SK-N-MC (cell line): ENCODE data around the gene ARHGAP32.

Experiments used
- DNase-seq: peaks from one replicate; pipeline ENCODE4 v3.0.0-alpha.2; 2011; ENCODE audit warnings: low read depth, low spot score
- H3K27ac ChIP-seq: fragments of 200-600 bp; sonication (generic); 2 replicates; pipeline ENCODE4 v1.5.1; 2016; ENCODE audit warnings: mixed run types
- H3K36me3 ChIP-seq: fragments of 200-600 bp; sonication (generic); 2 replicates; pipeline ENCODE4 v1.6.1; 2017; ENCODE audit warnings: antibody characterized with exemption, low read length, mixed read lengths; ENCODE audit not compliant: insufficient read depth
- H3K4me3 ChIP-seq: fragments of 200-600 bp; sonication (generic); 2 replicates; pipeline ENCODE4 v1.5.1; 2016
- H3K9ac ChIP-seq: fragments of 200-600 bp; sonication (generic); 2 replicates; pipeline ENCODE4 v1.8.0; 2017; ENCODE audit warnings: mixed run types, mixed read lengths; ENCODE audit not compliant: insufficient read length
- H3K9me3 ChIP-seq: fragments of 200-600 bp; sonication (generic); 2 replicates; pipeline ENCODE4 v1.6.1; 2017; ENCODE audit warnings: low read depth, mild to moderate bottlenecking, antibody characterized with exemption, low read length, moderate library complexity, mixed read lengths
- EZH2 ChIP-seq: fragments of 200-600 bp; sonication (generic); IDR thresholded peaks from one replicate; pipeline ENCODE4 v1.6.1; 2017; ENCODE audit warnings: antibody characterized with exemption
- FOXP2 ChIP-seq: optimal IDR thresholded peaks from 2 replicates; pipeline ENCODE3; 2011; ENCODE audit warnings: mild to moderate bottlenecking, moderate library complexity; ENCODE audit not compliant: insufficient read depth; ENCODE audit errors: extremely low read length, control extremely low read depth
- POLR2AphosphoS5 ChIP-seq: IDR thresholded peaks from 2 replicates; pipeline ENCODE4 v1.6.1; 2012; ENCODE audit warnings: mild to moderate bottlenecking, low read depth, low read length, borderline replicate concordance

Gene ARHGAP32

DNA sequence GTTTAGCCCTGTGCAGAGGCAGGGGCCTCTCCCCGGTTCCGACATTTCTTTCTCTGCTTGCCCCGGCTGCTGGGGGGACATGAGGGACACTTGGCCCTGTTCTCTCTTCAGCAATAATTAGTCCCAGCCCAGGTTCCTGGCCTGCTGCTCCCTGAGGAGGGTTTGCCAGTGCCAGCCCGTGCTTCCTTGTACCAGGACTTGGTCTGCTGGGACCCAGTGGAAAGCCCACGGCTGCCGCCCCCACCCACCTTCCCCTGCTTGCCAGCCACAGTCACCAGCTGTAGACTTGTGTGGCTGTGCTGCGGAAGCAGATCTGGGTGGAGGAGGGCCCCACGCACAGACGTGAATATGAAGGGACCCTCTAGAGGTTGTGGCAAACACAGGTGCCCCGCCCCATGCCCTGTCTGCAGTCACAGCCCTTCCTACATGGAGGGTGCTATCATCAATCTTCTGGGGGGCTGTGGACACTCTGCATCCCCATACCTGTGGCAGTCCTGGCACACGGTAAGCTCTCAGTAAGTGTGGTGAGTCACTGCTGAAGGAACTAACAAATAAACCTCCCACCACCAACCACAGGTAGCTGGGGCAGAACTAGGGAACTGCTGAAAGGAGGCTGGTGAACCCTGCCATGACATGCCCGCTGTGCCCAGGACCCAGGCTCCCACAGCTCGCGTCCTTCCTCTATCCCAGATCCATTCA lies 250.4 kb downstream of the ARHGAP32 start:
- H3K4me3 ChIP-seq: no peak overlapping the region
- H3K36me3 ChIP-seq: no peaks in the 10 kb centered on the region
- no peak overlapping the region for H3K27ac ChIP-seq
- H3K9me3 ChIP-seq: no peaks in the 10 kb centered on the region
- TF ChIP-seq FOXP2 (no peak), POLR2AphosphoS5 (no peak), EZH2 (no peak)
- DNase-seq: no peak
- H3K9ac ChIP-seq: no peak overlapping the region

DNA sequence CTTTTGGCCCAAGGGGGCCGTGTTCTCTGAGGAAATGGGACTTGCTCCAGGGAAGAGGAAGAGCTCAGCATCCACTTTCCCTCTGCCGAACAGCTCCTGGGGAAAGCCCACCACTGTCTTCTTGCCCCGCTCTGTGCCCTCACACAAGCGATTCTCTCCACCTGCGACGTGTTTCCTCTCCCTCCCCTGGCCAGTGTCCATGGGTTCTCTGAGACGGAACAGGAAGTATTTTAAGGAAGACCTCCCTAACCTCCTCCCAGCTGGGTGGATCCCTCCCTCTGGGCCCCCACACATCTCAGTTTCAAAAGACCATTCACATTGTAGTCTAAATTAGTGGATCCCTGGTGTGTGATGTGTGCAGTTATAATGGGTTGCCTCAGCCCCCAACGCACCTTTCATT lies 251.0 kb downstream of the ARHGAP32 start:
- no peak for DNase-seq
- TF ChIP-seq POLR2AphosphoS5 (no peak), FOXP2 (no peak), EZH2 (no peak)
- Histone ChIP-seq H3K9me3 (no peaks in the 10 kb centered on the region), H3K4me3 (no peak overlapping the region), H3K27ac (no peak overlapping the region), H3K9ac (no peak overlapping the region), H3K36me3 (no peaks in the 10 kb centered on the region)

DNA sequence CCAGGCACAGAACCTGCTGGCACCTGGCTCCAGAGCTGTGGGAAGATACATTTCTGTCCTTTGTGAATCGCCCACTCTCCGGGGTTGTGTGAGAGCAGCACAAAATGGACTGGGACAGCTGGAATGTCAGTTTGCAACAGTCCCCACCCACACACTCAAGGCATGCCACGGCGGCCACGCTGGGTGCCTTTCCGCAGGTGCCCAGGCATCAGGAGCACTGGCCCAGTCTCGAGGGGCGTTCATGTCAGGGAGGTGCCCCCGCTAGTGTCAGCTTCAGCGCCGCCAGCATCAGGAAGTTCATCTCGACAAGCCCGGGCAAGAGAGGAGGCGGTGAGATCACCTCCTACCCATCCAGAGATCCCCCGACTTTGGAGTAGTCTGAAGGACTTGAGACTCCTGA lies 251.5 kb downstream of the ARHGAP32 start:
- Histone ChIP-seq H3K27ac (no peak overlapping the region), H3K9ac (no peak overlapping the region), H3K9me3 (no peaks in the 10 kb centered on the region), H3K4me3 (no peak overlapping the region), H3K36me3 (no peaks in the 10 kb centered on the region)
- no peak for DNase-seq
- TF ChIP-seq POLR2AphosphoS5 (no peak), EZH2 (no peak), FOXP2 (no peak)

DNA sequence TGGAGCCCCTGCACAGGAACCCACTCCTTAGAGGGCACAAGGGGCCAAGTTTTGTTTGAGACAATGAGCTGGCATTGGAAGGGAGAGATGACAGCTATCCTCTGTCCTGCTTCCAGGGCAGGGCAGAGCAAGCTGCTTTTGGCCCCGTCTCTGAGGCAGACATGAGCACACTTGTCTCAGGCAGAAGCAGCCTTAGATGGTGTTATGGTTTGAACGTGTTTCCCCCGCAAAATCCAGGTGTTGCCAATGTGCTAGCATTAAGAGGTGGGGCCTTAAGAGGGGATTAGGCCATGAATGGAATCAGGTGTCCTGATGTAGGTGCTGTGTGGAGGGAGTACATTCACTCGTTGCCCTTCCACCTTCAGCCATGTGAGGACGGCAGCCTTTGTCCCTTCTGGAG lies 252.0 kb downstream of the ARHGAP32 start:
- H3K9ac ChIP-seq: no peak overlapping the region
- H3K9me3 ChIP-seq: no peaks in the 10 kb centered on the region
- no peak overlapping the region for H3K27ac ChIP-seq
- TF ChIP-seq FOXP2: no peak
- no peak for TF ChIP-seq EZH2
- no peak for TF ChIP-seq POLR2AphosphoS5
- no peak overlapping the region for H3K4me3 ChIP-seq
- DNase-seq: no peak
- H3K36me3 ChIP-seq: no peaks in the 10 kb centered on the region

DNA sequence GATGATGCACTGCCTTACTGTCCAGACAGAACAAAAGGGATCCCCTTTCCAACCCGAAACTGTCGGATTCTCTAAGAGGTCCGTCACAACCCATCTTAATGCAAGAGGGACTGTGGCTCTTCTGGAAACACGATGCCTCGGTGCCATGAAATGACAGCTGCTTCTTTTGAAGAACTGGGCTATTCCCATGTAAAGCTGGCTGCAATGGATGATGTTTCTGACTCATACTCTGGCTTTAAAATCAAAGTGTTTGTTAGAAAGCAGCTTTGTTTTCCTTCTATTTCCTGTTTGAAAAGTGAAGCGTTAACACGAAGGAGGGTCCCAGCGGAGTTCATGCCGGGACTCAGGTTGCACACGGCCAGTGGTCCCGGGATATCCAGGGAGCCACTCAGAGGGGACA lies 252.5 kb downstream of the ARHGAP32 start:
- Histone ChIP-seq H3K9me3 (no peaks in the 10 kb centered on the region), H3K9ac (no peak overlapping the region), H3K36me3 (no peaks in the 10 kb centered on the region), H3K27ac (no peak overlapping the region), H3K4me3 (no peak overlapping the region)
- TF ChIP-seq EZH2: no peak
- TF ChIP-seq FOXP2: no peak
- no peak for TF ChIP-seq POLR2AphosphoS5
- DNase-seq: no peak

DNA sequence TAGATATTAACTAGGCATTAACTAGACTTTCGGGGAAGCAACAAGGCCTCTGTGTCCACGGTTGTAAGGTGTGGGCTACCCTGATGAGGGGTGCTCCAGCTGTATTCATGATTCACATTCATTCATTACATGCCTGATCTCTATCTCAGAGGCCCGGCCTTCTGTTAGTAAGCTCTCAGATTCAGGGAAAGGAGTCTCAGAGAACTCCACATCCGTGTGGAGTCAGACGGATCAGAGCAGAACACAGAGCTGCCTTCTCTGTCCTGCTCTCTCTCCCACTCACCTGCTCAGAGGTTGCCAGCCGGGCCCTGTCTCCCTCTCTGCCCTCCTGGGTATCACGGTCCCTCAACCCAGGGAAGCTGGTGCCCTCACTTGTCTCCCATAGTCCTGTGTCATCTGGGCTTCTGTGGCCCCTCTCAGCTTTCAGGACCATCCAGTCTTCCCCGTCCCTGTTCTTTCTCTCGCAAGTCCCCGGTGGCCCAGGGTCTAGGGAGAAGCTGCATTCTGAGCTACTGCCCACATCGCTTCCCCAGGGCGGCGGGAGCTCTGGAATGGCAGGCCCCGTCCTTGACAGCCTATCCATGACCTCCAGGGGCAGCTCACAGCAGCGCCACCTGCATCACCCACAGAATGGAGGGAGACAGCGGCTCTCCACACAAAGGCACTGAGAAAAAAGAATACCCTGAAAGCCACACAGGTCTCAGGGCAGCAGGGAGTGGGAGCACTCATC lies 253.8 kb downstream of the ARHGAP32 start:
- Histone ChIP-seq H3K9ac (no peak overlapping the region), H3K27ac (no peak overlapping the region)
- TF ChIP-seq POLR2AphosphoS5 (no peak), EZH2 (no peak), FOXP2 (no peak)

DNA sequence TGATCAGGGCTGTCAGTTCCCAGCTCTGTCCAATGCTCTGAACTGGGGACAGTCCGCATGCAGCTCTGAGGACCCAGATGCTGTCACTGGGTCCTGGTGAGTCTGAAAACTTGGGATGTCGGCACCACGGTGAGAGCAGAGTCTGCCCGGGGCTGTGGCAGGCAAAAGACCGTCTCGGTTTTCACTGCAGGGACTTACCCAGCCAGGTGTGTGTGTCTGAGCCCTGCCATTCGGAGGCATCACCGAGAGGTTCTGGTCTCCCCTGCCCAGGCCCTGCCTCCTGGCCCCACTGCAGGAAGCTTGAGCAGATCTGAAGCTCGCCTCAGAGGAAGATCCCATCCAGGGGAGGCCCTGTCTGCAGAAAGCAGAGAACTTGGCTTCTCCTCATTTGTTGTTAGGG lies 254.6 kb downstream of the ARHGAP32 start:
- Histone ChIP-seq H3K9ac (no peak overlapping the region), H3K36me3 (no peaks in the 10 kb centered on the region), H3K4me3 (no peak overlapping the region), H3K9me3 (no peaks in the 10 kb centered on the region), H3K27ac (no peak overlapping the region)
- no peak for DNase-seq
- TF ChIP-seq EZH2 (no peak), POLR2AphosphoS5 (no peak), FOXP2 (no peak)

More for the DNA sequence above, 253.8 kb downstream of the ARHGAP32 start:
- Histone ChIP-seq H3K36me3 (no peaks in the 10 kb centered on the region), H3K4me3 (no peak overlapping the region), H3K9me3 (no peaks in the 10 kb centered on the region)
- no peak for DNase-seq

DNA sequence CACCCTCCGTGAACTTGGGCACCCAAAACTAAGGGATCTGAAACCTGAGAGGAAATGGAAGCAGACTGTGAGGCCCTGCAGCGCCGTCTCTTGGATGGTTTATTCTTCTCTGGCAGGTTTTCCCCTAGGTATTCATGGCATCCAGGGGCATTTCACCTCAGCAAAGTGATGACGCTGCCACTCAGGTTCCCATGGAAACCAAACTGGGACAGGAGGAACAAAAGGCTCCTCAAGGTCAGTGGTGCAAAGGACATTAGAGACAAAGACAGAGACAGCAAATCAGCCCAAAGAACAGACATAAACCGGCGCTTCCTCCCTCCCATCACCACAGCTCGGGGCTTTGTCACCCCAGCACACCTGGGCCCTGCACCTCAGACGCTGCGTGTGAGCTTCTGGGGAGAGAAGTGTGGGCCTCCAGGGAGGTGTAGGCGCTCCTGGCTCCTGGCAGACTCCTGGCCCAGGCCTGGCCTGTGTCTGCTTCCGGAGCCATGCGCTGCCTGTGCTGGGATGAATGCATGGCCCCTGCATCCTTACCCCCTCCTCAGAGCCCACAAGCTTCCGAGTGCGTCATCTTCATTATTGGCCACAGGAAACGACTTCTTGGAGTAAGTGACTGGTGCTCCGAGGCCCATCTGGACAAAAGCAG lies 255.4 kb downstream of the ARHGAP32 start:
- no peak overlapping the region for H3K9ac ChIP-seq
- no peak overlapping the region for H3K4me3 ChIP-seq
- DNase-seq: no peak
- H3K27ac ChIP-seq: no peak overlapping the region
- no peak for TF ChIP-seq POLR2AphosphoS5
- no peaks in the 10 kb centered on the region for H3K9me3 ChIP-seq
- H3K36me3 ChIP-seq: no peaks in the 10 kb centered on the region

DNA sequence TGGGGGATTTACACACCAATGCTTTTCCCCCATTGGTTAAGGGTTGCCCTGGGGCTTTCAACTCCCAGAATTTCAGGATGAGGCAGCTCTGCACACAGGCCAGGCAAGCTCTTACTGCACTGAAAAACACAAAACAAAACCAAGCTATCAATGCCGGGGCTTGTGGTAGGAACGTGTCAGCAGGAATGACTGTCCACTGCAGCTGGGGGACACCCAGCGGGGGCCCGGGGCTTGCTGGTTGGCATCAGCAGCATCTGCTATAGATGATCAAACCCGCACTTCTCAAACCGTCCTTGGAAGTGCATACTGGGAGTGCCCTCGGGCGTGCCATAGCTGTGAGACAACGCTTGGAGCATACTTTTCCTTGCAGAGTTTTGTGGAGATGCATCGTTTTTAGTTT lies 257.2 kb downstream of the ARHGAP32 start:
- TF ChIP-seq POLR2AphosphoS5: no peak
- no peak for TF ChIP-seq FOXP2
- TF ChIP-seq EZH2: no peak
- no peak for DNase-seq
- H3K9ac ChIP-seq: no peak overlapping the region
- no peak overlapping the region for H3K4me3 ChIP-seq
- no peaks in the 10 kb centered on the region for H3K36me3 ChIP-seq
- H3K27ac ChIP-seq: no peak overlapping the region
- no peaks in the 10 kb centered on the region for H3K9me3 ChIP-seq
